GM12878 (cell line): ENCODE results near the gene UFD1. TPM values are rescaled to one million over a fixed set of nuclear protein-coding genes. Genes with fewer than 3 reads are reported as not detected.

Source experiments
- ATAC-seq: fragments of 200-7000 bp; cut with Tn5 transposase; 3 replicates; pipeline ENCODE4 v1.9.1; 2020; ENCODE audit warnings: mild to moderate bottlenecking, moderate library complexity
- BruUV-seq: library from RNA; stranded (reverse); fragments of 400-500 nt; replicated peaks from 2 replicates; lab custom pipeline; 2021; lab: Mats Ljungman, UMichigan
- CTCF ChIA-PET: fragments of 300-600 bp; sonication (Branson Sonifier 250); formaldehyde crosslinking; extraction: SDS; loops from one replicate; lab custom pipeline; 2021; ENCODE audit warnings: inconsistent platforms; lab: Yijun Ruan, JAX
- POLR2A ChIA-PET: fragments of 350-600 bp; formaldehyde crosslinking; extraction: SDS; loops from one replicate; lab custom pipeline; 2021; ENCODE audit warnings: inconsistent platforms; lab: Charles Lee
- RAD21 ChIA-PET: fragments of 300-600 bp; sonication (Branson Sonifier 250); formaldehyde crosslinking; loops from one replicate; lab custom pipeline; 2023; ENCODE audit warnings: antibody characterized with exemption; ENCODE audit not compliant: unreplicated experiment; lab: Charles Lee
- SMC1A ChIA-PET: fragments of 300-600 bp; sonication (Branson Sonifier 250); formaldehyde crosslinking; loops from one replicate; lab custom pipeline; 2023; ENCODE audit not compliant: unreplicated experiment, uncharacterized antibody; lab: Charles Lee
- DNase-seq: peaks from one replicate; pipeline ENCODE4 v3.0.0-alpha.2; 2011; ENCODE audit warnings: low read depth, low spot score
- FAIRE-seq: peaks from 3 replicates; lab custom pipeline; 2011; peaks lifted over from hg19 to GRCh38; lab: Jason Lieb, UNC
- H2AFZ ChIP-seq: 2 replicates; pipeline ENCODE4 v1.6.0; 2011; ENCODE audit warnings: low read depth, low read length, control low read depth; ENCODE audit not compliant: control insufficient read depth
- H3K27ac ChIP-seq: 2 replicates; pipeline ENCODE4 v1.5.1; 2011; ENCODE audit warnings: control low read depth; ENCODE audit not compliant: control insufficient read depth, insufficient read depth
- H3K27me3 ChIP-seq, 2 experiments: replicated peaks in 1 of 2; 2 replicates each; pipeline versions ENCODE4 v1.6.0 to v1.6.1; 2011; ENCODE audit warnings: low read length in 1 of 2; ENCODE audit not compliant: control insufficient read depth in 2 of 2, insufficient read depth in 2 of 2
- H3K36me3 ChIP-seq, 2 experiments: 2 replicates each; pipeline ENCODE4 v1.5.1; 2011; ENCODE audit warnings: low read length in 1 of 2; ENCODE audit not compliant: control insufficient read depth in 2 of 2, insufficient read depth in 2 of 2
- H3K4me1 ChIP-seq: 2 replicates; pipeline ENCODE4 v1.6.1; 2011; ENCODE audit warnings: mild to moderate bottlenecking, low read length, moderate library complexity, mixed read lengths; ENCODE audit not compliant: control insufficient read depth, insufficient read depth
- H3K4me2 ChIP-seq: 2 replicates; pipeline ENCODE4 v1.6.0; 2011; ENCODE audit warnings: control low read depth; ENCODE audit not compliant: control insufficient read depth, insufficient read depth
- H3K4me3 ChIP-seq: fragments of 200-600 bp; sonication (generic); 2 replicates; pipeline ENCODE4 v1.5.1; 2016
- H3K79me2 ChIP-seq: 2 replicates; pipeline ENCODE4 v1.6.0; 2011; ENCODE audit warnings: low read length; ENCODE audit not compliant: control insufficient read depth, insufficient read depth
- H3K9ac ChIP-seq: 2 replicates; pipeline ENCODE4 v1.8.0; 2011; ENCODE audit warnings: low read length, control low read depth, mixed read lengths; ENCODE audit not compliant: control insufficient read depth, insufficient read depth
- H3K9me3 ChIP-seq: replicated peaks from 3 replicates; pipeline ENCODE4 v1.5.1; 2011; ENCODE audit warnings: mild to moderate bottlenecking, low read length; ENCODE audit not compliant: control insufficient read depth, insufficient read depth
- H4K20me1 ChIP-seq: 2 replicates; pipeline ENCODE4 v1.6.0; 2011; ENCODE audit not compliant: control insufficient read depth, insufficient read depth
- FOXM1 ChIP-seq: IDR thresholded peaks from 2 replicates; pipeline ENCODE4 v1.6.1; 2012; ENCODE audit warnings: low read depth, mild to moderate bottlenecking, inconsistent platforms, low read length, moderate library complexity
- GATAD2B ChIP-seq: fragments of 450-650 bp; conservative IDR thresholded peaks from 2 replicates; pipeline ENCODE4 v1.6.1; 2017; ENCODE audit warnings: low read depth, mild to moderate bottlenecking, moderate library complexity
- JUND ChIP-seq: IDR thresholded peaks from 2 replicates; pipeline ENCODE4 v1.6.1; 2012; ENCODE audit warnings: low read depth, mild to moderate bottlenecking, low read length, improper control_type of control experiment, moderate library complexity
- NFYB ChIP-seq: IDR thresholded peaks from 2 replicates; pipeline ENCODE4 v1.6.1; 2011; ENCODE audit warnings: low read depth, mild to moderate bottlenecking, low read length, improper control_type of control experiment, moderate library complexity; ENCODE audit not compliant: insufficient read depth
- PKNOX1 ChIP-seq: fragments of 450-650 bp; IDR thresholded peaks from 2 replicates; pipeline ENCODE4 v1.6.1; 2016; ENCODE audit warnings: mild to moderate bottlenecking
- POU2F2 ChIP-seq: IDR thresholded peaks from 3 replicates; pipeline ENCODE4 v1.6.1; 2011; ENCODE audit warnings: low read depth, mild to moderate bottlenecking, low read length, borderline replicate concordance
- SMARCA5 ChIP-seq: fragments of 450-650 bp; IDR thresholded peaks from 2 replicates; pipeline ENCODE4 v1.6.1; 2017; ENCODE audit warnings: mild to moderate bottlenecking
- SP1 ChIP-seq: IDR thresholded peaks from one replicate; pipeline ENCODE4 v1.6.1; 2011; ENCODE audit warnings: low read depth, low read length
- ZNF384 ChIP-seq: IDR thresholded peaks from 2 replicates; pipeline ENCODE4 v1.6.1; 2012; ENCODE audit warnings: low read depth, mild to moderate bottlenecking, low read length, improper control_type of control experiment, borderline replicate concordance
- whole genome bisulfite sequencing: methylation state at CpG from one replicate; pipeline ENCODE4 v1.1.6; 2016; ENCODE audit warnings: low lambda C conversion rate; ENCODE audit not compliant: insufficient replicate concordance, insufficient coverage; ENCODE audit errors: missing lambda C conversion rate; 5-methylcytosine and 5-hydroxymethylcytosine counted together
- in situ Hi-C: fragments of 300-500 bp; cut with MboI; formaldehyde crosslinking; loops from 9 replicates; pipeline ENCODE4 v1.14.3; 2018; ENCODE audit warnings: mixed read lengths
- intact Hi-C: fragments of 100-400 bp; cut with micrococcal nuclease; formaldehyde crosslinking; loops from one replicate; pipeline ENCODE4 v1.14.2; 2022; ENCODE audit not compliant: unreplicated experiment
- polyA plus RNA-seq, 11 experiments: library from polyadenylated mRNA; depleted of rRNA in 4 of 11; unstranded in 6 of 11; stranded (reverse) in 5 of 11; fragments of >200 nt; fragmentation: Nextera tagmentation in 4 of 11; fragmentation: Illumina TruSeq in 1 of 11; extraction: Ambion mirVana in 4 of 11; extraction: Trizol in 1 of 11; gene quantifications; 1 replicate in 1 of 11; 2 replicates in 10 of 11; pipeline versions ENCODE4 v1.2.1 to v1.2.3, GENCODE V29; 2011 to 2016; ENCODE audit warnings: inconsistent platforms in 2 of 11, missing spikeins in 2 of 11, low read depth in 1 of 11
- total RNA-seq, 4 experiments: library from RNA; depleted of rRNA in 3 of 4; stranded (reverse); fragments of >200 nt in 3 of 4; fragmentation: Illumina TruSeq in 1 of 4; extraction: Trizol in 1 of 4; gene quantifications; 2 replicates each; pipeline versions ENCODE4 v1.2.1 to v1.2.3, GENCODE V29; 2013 to 2021
- TF ChIP-seq, protein P1 (sequence below): IDR thresholded peaks from 2 replicates; pipeline ENCODE4 v1.6.1; 2011; ENCODE audit warnings: mild to moderate bottlenecking, low read depth, low read length, moderate library complexity; ENCODE audit not compliant: insufficient replicate concordance

The UFD1 gene
- total and polyA plus RNA-seq, 10 of the 15 experiments (the other 5 are each of a cell fraction or from before 2014, with no cell fraction given) = 67.2 to 143 (median 117) TPM

DNA sequence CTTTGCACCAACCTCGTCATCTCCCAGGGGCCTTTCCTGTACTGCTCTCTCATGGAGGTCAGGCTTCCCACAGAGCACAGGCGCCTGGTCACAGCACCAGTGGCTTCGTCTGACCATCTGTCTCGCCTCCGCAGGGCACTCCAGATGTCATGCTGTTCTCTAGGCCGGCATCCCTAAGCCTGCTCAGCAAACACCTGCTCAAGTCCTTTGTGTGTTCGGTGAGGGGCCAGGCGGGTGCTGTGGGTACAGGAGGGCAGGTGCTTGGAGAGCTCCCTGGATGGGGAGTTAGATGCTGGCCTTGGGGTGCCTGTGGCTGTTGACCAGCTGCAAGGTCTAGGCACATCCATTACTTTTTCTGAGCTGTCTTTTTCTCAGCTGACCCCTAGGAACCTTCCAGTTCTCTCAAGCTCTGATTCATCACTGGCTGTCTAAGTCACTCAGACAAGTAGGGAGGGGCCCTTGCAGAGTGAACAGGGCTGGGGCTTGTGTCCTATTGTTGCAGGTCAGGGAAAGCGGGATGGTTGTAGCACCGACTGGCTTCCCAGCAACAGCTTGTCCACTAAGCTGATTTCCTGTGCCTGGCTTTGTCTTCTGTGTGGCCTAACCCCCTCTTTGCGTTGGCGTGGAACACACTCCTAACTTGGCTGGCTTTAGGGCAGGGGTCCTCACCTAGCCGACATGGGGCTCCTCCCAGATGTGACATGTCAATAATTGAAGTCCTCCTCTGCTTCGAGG lies 36.0 kb upstream of the UFD1 start:
- intact Hi-C loops (no loop called here), in situ Hi-C loops (loop anchor here (5.0 kb wide), 1 partner anchor 52 kb away; no protein-coding TSS in a partner anchor)
- ATAC-seq (no peak), DNase-seq (no peak), FAIRE-seq (no peak)
- H3K9ac ChIP-seq = no peak overlapping the region
- POLR2A ChIA-PET = no interaction called here
- no peaks in the 10 kb centered on the region for H4K20me1 ChIP-seq
- WGBS = 97% methylated on average over 14 of the region's 14 CpGs
- H3K4me3 ChIP-seq = no peak overlapping the region
- RAD21 ChIA-PET = no interaction called here
- no peak overlapping the region for H3K4me2 ChIP-seq
- CTCF ChIA-PET = no interaction called here
- peaks cover 9 to 19% of the 10 kb centered on the region in 2 experiments; a peak in 3 of 4 replicates for H3K36me3 ChIP-seq
- SMC1A ChIA-PET = no interaction called here
- no peak overlapping the region for H2AFZ ChIP-seq
- no peaks in the 10 kb centered on the region for H3K4me1 ChIP-seq
- no peaks in the 10 kb centered on the region for H3K79me2 ChIP-seq
- no TSS peak for BruUV-seq
- no peak overlapping the region for H3K27ac ChIP-seq
- no peaks in the 10 kb centered on the region for H3K27me3 ChIP-seq
- TF ChIP-seq FOXM1 (no peak), SMARCA5 (no peak), POU2F2 (no peak), GATAD2B (no peak), JUND (no peak), SP1 (no peak)
- no peaks in the 10 kb centered on the region for H3K9me3 ChIP-seq

- CTCF ChIA-PET = no interaction called here
- intact Hi-C loops (no loop called here), in situ Hi-C loops (no loop called here)
- no TSS peak for BruUV-seq
- DNase-seq (no peak), ATAC-seq (no peak), FAIRE-seq (no peak)
- peaks cover 9 to 12% of the 10 kb centered on the region in 2 experiments; a peak in 3 of 4 replicates for H3K36me3 ChIP-seq
- H3K9ac ChIP-seq = no peak overlapping the region
- no peak overlapping the region for H2AFZ ChIP-seq
- SMC1A ChIA-PET = no interaction called here
- no peaks in the 10 kb centered on the region for H4K20me1 ChIP-seq
- no peaks in the 10 kb centered on the region for H3K4me1 ChIP-seq
- no peaks in the 10 kb centered on the region for H3K27me3 ChIP-seq
- H3K79me2 ChIP-seq = no peaks in the 10 kb centered on the region
- WGBS = 78% methylated on average over 2 of the region's 2 CpGs
- RAD21 ChIA-PET = no interaction called here
- H3K4me3 ChIP-seq = no peak overlapping the region
- H3K4me2 ChIP-seq = no peak overlapping the region
- POLR2A ChIA-PET = no interaction called here
- no peak overlapping the region for H3K27ac ChIP-seq
- no peaks in the 10 kb centered on the region for H3K9me3 ChIP-seq
- TF ChIP-seq PKNOX1 (no peak), ZNF384 (no peak), NFYB (no peak)
- TF ChIP-seq, protein P1, sequence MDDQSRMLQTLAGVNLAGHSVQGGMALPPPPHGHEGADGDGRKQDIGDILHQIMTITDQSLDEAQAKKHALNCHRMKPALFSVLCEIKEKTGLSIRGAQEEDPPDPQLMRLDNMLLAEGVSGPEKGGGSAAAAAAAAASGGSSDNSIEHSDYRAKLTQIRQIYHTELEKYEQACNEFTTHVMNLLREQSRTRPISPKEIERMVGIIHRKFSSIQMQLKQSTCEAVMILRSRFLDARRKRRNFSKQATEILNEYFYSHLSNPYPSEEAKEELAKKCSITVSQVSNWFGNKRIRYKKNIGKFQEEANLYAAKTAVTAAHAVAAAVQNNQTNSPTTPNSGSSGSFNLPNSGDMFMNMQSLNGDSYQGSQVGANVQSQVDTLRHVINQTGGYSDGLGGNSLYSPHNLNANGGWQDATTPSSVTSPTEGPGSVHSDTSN = no peak
These were observed 34.8 kb upstream of the UFD1 start for GRCh38 chr22:19513823-19514222.
